Measurements from ENCODE around the gene MDK. TPM values are rescaled to one million over a fixed set of nuclear protein-coding genes. Genes with fewer than 3 reads are reported as not detected.

The MDK gene
- total RNA-seq, 1 donor from 2014 or later, result 0.55 TPM

DNA sequence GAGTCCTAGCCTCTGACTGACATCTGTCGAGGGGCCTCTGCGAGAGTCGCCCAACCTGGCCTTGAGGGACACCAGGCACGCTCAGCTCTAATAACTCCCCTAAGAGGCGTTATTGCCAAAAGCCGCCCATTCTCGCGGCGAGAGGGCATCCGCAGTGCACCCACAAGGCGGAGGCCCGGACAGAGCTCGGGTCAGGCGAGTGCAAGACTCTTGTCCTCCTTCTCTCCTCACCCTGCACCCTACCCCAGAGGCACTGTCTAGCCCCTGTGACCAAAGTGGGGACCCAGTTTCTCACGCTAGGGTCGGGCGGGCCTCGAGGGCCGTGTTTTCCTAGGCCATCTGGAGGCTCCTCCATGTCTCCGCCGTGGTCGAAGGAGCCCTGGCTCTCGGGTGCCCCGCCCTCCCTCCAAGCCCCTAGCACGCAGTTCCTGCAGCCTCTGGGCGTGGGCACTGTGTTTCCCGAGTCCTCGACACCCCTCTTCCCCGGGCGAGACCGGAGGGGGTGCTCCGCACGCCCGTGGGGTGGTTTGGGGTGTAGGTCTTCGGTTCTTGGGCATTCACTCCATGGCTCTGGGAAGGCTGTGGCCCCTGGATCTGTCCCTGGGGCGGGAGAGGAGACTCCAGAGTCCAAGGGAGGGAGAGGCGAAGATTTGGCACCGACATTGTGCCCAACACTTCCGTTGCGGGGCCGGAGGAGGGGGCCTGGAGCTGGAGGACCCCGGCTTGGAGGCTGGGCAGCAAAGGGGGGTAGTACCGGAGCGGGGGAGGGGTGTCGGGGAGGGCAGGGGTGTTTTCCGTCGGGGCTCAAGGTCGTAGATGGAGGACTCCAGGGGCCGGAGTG lies 9.1 kb downstream of the MDK start:
- Mint-ChIP-seq H3K4me3 (no peak overlapping the region), H3K4me1 (peaks cover 24% of the 10 kb centered on the region), H3K27me3 (peaks cover 43% of the 10 kb centered on the region), H3K36me3 (ENCODE audit: low read depth) (no peaks in the 10 kb centered on the region), H3K27ac (no peak overlapping the region), H3K9me3 (no peaks in the 10 kb centered on the region)
- TF ChIP-seq, protein P1, sequence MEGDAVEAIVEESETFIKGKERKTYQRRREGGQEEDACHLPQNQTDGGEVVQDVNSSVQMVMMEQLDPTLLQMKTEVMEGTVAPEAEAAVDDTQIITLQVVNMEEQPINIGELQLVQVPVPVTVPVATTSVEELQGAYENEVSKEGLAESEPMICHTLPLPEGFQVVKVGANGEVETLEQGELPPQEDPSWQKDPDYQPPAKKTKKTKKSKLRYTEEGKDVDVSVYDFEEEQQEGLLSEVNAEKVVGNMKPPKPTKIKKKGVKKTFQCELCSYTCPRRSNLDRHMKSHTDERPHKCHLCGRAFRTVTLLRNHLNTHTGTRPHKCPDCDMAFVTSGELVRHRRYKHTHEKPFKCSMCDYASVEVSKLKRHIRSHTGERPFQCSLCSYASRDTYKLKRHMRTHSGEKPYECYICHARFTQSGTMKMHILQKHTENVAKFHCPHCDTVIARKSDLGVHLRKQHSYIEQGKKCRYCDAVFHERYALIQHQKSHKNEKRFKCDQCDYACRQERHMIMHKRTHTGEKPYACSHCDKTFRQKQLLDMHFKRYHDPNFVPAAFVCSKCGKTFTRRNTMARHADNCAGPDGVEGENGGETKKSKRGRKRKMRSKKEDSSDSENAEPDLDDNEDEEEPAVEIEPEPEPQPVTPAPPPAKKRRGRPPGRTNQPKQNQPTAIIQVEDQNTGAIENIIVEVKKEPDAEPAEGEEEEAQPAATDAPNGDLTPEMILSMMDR (IDR thresholded peaks at IDR 0.05), result no peak
- ATAC-seq (ENCODE audit: low read depth), result no peak
- intact Hi-C loops (cut with micrococcal nuclease), result no loop called here
- no peak for DNase-seq
- ChIA-PET POLR2A (no interaction called here), CTCF (no interaction called here)

DNA sequence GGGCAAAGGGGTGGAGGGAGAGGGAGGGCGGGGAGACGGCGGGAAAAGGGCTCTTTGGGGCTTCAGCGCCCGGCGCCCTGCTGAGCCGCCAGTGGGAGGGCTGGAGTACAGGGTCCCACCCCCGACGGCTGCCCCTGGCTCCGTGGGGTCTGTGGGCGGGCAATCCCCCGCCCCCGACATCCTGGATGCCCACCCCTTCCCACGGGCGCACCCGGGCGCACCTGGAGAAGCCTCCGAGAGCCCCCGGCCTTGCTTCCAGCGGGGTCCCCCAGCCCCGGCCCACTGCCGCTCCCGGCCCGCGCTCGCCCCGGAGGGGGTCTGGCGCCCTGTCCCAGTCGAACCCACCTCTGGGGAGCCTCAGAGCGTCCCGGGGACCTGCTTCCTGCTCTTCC lies 9.7 kb downstream of the MDK start:
- Mint-ChIP-seq H3K4me3 (no peak overlapping the region), H3K27ac (no peak overlapping the region), H3K36me3 (ENCODE audit: low read depth) (no peaks in the 10 kb centered on the region), H3K9me3 (no peaks in the 10 kb centered on the region), H3K27me3 (peaks cover 37% of the 10 kb centered on the region), H3K4me1 (peaks cover 24% of the 10 kb centered on the region)
- ATAC-seq (ENCODE audit: low read depth) (no peak), DNase-seq (no peak)
- POLR2A ChIA-PET, result no interaction called here
- intact Hi-C loops (cut with micrococcal nuclease), result no loop called here
- CTCF ChIA-PET, result interaction anchor here (1.8 kb wide), 1 partner anchor 23 kb away, joined by 4 read pairs; no protein-coding TSS in a partner anchor
- TF ChIP-seq, protein P1 (IDR thresholded peaks at IDR 0.05), result no peak

- Mint-ChIP-seq H3K4me3 (peak within 1 kb of the TSS; percentile 70), H3K4me1 (peaks cover 24% of the 10 kb centered on the region), H3K27ac (no peak within 1 kb of the TSS), H3K36me3 (ENCODE audit: low read depth) (peaks cover 5% of the 10 kb centered on the region), H3K9me3 (no peaks in the 10 kb centered on the region), H3K27me3 (peaks cover 31% of the 10 kb centered on the region)
- intact Hi-C loops (cut with micrococcal nuclease), result loop anchor here (1.0 to 2.0 kb wide), 3 partner anchors 10 to 507 kb away; partner anchors contain the start of genes DGKZ, MAPK8IP1 and MDK
- POLR2A ChIA-PET, result no interaction called here
- CTCF ChIA-PET, result interaction anchor here (1.8 kb wide), 1 partner anchor 23 kb away, joined by 4 read pairs; no protein-coding TSS in a partner anchor
- no peak for DNase-seq
- TF ChIP-seq, protein P1 (IDR thresholded peaks at IDR 0.05), result no peak
- no peak for ATAC-seq (ENCODE audit: low read depth)
Observed at GRCh38 chr11:46391578-46392420, 10.3 kb downstream of the MDK start, which contains the start of gene CHRM4. Gene CHRM4, minus strand, starts transcription at chr11:46391776. Its CDS starts 5,219 bp downstream, at chr11:46386557.

DNA sequence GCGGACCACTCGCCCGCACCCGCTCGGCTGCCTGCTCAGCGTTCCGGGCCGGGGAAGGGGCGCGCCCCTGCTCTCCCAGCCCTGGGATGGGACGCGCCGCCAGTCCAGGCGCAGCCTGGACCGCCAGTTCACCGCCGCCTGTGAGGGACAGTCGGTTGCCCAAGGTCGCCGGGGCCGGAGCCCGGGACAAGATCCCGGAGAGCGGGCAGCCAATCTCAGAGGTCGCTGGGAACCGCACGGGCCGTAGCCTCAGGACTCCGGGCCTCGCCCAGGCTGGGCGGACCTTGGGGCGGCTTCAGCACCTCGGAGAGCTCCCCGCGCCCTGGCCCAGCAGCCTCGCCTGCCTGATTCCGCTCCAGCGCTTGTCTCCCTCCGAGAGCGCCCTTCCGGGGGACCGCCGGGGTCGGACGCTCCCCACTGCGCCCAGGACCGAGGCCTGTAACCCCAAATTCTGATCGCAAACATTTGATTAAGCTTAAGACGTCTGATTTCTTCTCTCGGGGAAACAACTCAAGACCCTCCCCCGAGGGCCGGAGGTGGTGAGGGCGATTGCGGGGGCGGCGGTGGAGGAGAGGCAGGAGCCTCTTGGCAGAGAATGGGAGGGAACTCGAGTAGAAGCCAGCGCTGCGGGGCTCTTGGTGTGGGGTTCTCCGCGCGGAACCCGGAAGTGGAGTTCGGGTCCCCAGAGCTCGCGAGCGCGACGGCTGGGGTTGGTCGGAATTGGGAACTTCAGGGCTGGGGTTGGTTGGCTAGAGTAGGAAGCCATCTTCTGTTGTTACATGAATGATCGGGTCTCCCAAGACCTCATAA lies 11.2 kb downstream of the MDK start:
- TF ChIP-seq, protein P1 (IDR thresholded peaks at IDR 0.05), result no peak

More for the DNA sequence above, 11.2 kb downstream of the MDK start:
- H3K4me1 Mint-ChIP-seq, result peaks cover 24% of the 10 kb centered on the region
- peaks cover 25% of the 10 kb centered on the region for H3K27me3 Mint-ChIP-seq
- H3K4me3 Mint-ChIP-seq, result peak overlapping the region; percentile 70
- H3K9me3 Mint-ChIP-seq, result no peaks in the 10 kb centered on the region
- ChIA-PET CTCF (interaction anchor here (1.5 to 1.8 kb wide), 2 partner anchors 24 to 97 kb away, joined by 4 read pairs; no protein-coding TSS in a partner anchor), POLR2A (no interaction called here)
- peak; percentile 74 for DNase-seq
- intact Hi-C loops (cut with micrococcal nuclease), result loop anchor here (1.0 to 2.0 kb wide), 3 partner anchors 11 to 508 kb away; partner anchors contain the start of genes DGKZ, MAPK8IP1 and MDK
- peaks cover 12% of the 10 kb centered on the region for H3K36me3 Mint-ChIP-seq (ENCODE audit: low read depth)
- ATAC-seq (ENCODE audit: low read depth), result peak; percentile 90
- peak overlapping the region; percentile 35 for H3K27ac Mint-ChIP-seq
